Type B pancreatic cell (in vitro differentiated cells): ENCODE data around the gene SHISA4. TPM values are rescaled to one million over a fixed set of nuclear protein-coding genes. Genes with fewer than 3 reads are reported as not detected.

Experiments
- DNase-seq: peaks from one replicate; pipeline ENCODE4 v3.0.0; 2021; ENCODE audit warnings: mixed read lengths; ENCODE audit not compliant: unreplicated experiment; ENCODE audit errors: extremely low spot score
- H3K27ac Mint-ChIP-seq: 2 replicates; pipeline ENCODE4 v1.8.0; 2021; ENCODE audit warnings: mild to moderate bottlenecking, mixed read lengths
- H3K27me3 Mint-ChIP-seq: 2 replicates; pipeline ENCODE4 v1.8.0; 2021; ENCODE audit warnings: mixed read lengths
- H3K36me3 Mint-ChIP-seq: 2 replicates; pipeline ENCODE4 v1.8.0; 2021; ENCODE audit warnings: mixed read lengths
- H3K4me1 Mint-ChIP-seq: one replicate; pipeline ENCODE4 v1.8.0; 2021; ENCODE audit warnings: mixed read lengths; ENCODE audit not compliant: unreplicated experiment
- H3K4me3 Mint-ChIP-seq: 2 replicates; pipeline ENCODE4 v1.8.0; 2021; ENCODE audit warnings: mild to moderate bottlenecking, mixed read lengths
- H3K9me3 Mint-ChIP-seq: 2 replicates; pipeline ENCODE4 v1.8.0; 2021; ENCODE audit warnings: mixed read lengths
- CTCF ChIP-seq: fragments of 200-600 bp; sonication (generic); conservative IDR thresholded peaks from 2 replicates; pipeline ENCODE4 v1.5.0; 2021; ENCODE audit warnings: antibody characterized with exemption, mild to moderate bottlenecking
- total RNA-seq: library from RNA; stranded (reverse); gene quantifications from 2 replicates; pipeline ENCODE4 v1.2.1, GENCODE V29; 2021; ENCODE audit warnings: low replicate concordance

Gene SHISA4
- total RNA-seq, 1 donor from 2014 or later = 5.0 TPM

DNA sequence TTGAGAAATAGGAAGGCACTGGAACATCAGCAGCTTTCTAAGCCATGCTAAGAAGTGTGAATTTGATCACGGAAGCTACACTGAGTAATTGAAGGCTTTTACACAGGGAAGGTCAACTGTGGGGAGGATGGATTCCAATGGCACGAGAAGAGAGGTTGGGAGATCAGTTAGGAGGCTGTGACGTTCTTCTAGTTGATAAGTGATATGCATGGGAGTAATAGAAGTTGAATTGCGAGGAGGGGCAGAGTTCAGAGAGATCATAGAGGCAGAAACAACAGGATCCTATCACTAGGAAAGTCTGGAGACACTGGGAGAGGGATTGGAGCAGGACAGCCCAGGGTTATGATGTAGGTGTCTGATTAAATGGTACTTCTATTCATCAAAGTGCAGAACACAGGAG, 41.4 kb downstream of the SHISA4 start:
- Mint-ChIP-seq H3K9me3 (no peaks in the 10 kb centered on the region), H3K27me3 (no peaks in the 10 kb centered on the region), H3K4me3 (no peak overlapping the region), H3K36me3 (no peaks in the 10 kb centered on the region), H3K27ac (no peak overlapping the region), H3K4me1 (peaks cover 14% of the 10 kb centered on the region)
- no peak for DNase-seq
- TF ChIP-seq CTCF = no peak

- H3K27me3 Mint-ChIP-seq = no peaks in the 10 kb centered on the region
- no peaks in the 10 kb centered on the region for H3K9me3 Mint-ChIP-seq
- DNase-seq = no peak
Measured at GRCh38 chr1:201930803-201931202, 42.1 kb downstream of the SHISA4 start.

DNA sequence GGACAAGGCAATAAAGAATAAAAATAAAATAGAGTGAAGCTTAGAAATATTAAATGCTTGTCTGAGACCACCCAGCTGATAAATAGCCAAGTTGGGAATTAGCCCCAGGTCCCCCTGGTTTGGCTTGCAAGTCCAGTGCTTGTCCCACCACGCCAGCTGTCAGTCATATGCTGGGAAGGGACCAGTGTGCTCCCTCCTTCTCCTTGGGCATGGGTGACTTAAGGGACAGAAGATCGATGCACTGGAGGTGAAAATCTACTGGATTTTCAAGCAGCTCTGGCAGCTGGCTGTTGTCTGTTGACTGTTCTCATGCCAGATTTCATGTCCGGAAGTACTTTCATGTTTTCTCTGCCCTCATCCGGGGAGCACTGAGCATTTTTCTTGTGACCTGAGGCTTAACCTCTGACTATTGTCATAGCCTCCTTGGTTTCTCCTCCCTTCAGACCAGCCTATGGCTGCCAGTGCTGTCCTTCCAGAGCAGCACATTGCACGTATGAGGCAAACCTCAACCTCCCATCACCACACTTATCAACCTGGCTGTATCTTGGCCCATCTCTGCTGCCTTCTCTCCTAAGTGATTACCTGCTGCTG, 45.2 kb downstream of the SHISA4 start:
- Mint-ChIP-seq H3K4me3 (no peak overlapping the region), H3K36me3 (no peaks in the 10 kb centered on the region), H3K27me3 (no peaks in the 10 kb centered on the region), H3K27ac (no peak overlapping the region), H3K9me3 (no peaks in the 10 kb centered on the region), H3K4me1 (peaks cover 9% of the 10 kb centered on the region)
- TF ChIP-seq CTCF = no peak
- no peak for DNase-seq

More at GRCh38 chr1:201930803-201931202, 42.1 kb downstream of the SHISA4 start:
- no peak overlapping the region for H3K4me3 Mint-ChIP-seq
- no peak for TF ChIP-seq CTCF
- no peaks in the 10 kb centered on the region for H3K36me3 Mint-ChIP-seq
- H3K4me1 Mint-ChIP-seq = peaks cover 11% of the 10 kb centered on the region
- no peak overlapping the region for H3K27ac Mint-ChIP-seq

GRCh38 chr1:201937624-201938213, 49.0 kb downstream of the SHISA4 start:
- Mint-ChIP-seq H3K9me3 (no peaks in the 10 kb centered on the region), H3K27me3 (no peaks in the 10 kb centered on the region), H3K36me3 (no peaks in the 10 kb centered on the region), H3K4me3 (no peak overlapping the region), H3K4me1 (peaks cover 31% of the 10 kb centered on the region), H3K27ac (no peak overlapping the region)
- DNase-seq = no peak
- no peak for TF ChIP-seq CTCF

DNA sequence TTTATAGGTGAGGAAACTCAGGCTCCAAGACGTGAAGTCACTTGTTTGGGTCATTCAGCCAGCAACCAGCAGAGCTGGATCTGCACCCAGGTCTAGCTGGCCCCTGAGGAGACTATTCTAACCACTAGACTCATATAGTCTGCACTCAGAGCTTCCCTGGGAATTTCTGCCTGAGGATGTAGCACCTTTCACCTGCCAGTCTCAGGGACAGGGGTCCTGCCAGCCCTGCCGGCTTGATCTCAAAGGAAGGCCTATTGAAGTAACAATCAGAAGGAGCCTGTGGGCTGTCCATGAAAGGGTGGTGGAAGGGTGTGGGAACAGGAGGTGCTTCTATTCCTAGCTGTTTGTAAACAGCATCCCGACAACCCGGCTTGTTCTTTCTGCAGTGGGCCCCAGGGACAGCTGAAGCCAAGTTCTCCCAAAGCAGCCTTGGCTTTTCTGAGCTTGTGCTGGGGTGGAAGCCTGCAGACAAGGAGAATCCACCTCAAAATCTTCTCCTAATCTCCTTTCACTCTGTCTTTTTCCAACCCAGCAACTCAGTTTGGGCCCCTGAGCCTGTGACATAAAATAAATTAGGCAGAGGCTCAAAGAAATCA, 49.8 kb downstream of the SHISA4 start:
- TF ChIP-seq CTCF = no peak
- Mint-ChIP-seq H3K27ac (peak overlapping the region; percentile 39), H3K36me3 (no peaks in the 10 kb centered on the region), H3K27me3 (no peaks in the 10 kb centered on the region), H3K4me3 (no peak overlapping the region), H3K4me1 (peaks cover 37% of the 10 kb centered on the region), H3K9me3 (no peaks in the 10 kb centered on the region)
- no peak for DNase-seq
